HG03378 (cell line): ENCODE data around the gene SLC25A51.
"Not testable (repeated sequence)": the region's sequence is repeated elsewhere in the genome, so short reads cannot be mapped to it uniquely, and the experiment has no call there.

Experiments used
- ATAC-seq: cut with Tn5 transposase; IDR thresholded peaks from one replicate; pipeline ENCODE4 v1.9.1; 2021; ENCODE audit warnings: mild to moderate bottlenecking, moderate library complexity; ENCODE audit not compliant: unreplicated experiment

Gene SLC25A51

DNA sequence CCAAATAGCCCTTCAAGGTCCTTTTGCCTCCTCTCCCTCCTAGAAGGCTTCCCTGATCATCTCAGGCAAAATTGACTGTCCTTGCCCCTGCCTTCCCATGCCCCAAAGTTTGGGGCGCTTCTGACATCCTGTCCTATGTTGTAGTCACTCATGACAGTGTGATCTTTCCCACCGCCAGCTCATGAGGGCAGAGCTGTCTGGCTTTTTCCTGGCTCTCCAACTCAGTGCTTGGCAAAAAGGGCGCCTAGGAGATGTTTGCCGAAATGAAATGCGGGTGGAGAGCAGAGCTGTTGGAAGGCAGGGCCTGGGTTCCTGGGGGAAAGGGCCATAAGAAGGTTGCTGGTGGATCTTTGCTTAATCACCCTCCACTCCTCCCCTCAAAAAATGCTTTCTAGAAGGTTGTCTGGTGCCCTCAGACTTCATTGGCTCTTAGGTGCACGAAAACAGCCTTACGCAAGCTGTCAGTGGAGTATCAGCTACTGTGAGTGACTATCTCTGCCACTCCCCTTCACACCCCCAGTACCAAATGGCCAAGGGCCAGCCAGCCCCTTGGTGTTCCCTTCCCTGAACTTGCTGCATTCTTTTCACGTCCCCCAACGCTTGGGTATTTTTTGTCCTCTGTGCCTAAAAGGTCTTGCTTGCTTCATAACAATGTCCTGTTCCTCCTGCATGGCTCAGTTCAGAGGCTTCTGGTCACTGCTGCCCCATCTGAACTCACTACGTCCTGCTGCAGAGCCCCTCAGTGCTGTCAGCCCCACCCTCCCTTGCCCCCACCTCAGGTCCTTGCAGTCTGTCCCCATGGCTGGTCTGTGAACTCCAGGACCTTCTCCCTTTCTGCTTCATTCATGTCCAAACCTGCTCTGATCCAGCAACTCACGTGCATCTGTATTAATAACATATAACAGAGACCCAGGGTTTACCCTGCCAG lies 2.6 kb upstream of the SLC25A51 start:
- no peak for ATAC-seq

DNA sequence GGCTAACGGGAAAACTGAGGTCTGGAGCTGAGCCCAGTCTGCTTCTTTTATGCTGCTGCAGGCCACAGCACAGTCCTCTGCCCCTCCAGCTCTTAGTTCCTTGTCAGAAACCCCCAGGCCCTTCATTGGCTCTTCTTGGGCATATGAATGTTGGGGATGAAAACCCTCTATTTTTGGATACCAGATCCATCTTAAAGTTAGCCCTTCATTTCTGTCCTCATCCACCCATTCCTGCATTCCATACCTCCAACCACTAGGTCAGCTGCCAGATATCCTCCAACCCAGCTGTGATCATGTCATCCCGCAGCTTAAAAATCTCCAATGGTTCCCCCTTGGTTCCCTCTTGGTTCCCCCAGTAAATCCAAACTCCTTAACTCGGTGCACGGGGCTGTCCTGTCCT lies 1.8 kb upstream of the SLC25A51 start:
- no peak for ATAC-seq

DNA sequence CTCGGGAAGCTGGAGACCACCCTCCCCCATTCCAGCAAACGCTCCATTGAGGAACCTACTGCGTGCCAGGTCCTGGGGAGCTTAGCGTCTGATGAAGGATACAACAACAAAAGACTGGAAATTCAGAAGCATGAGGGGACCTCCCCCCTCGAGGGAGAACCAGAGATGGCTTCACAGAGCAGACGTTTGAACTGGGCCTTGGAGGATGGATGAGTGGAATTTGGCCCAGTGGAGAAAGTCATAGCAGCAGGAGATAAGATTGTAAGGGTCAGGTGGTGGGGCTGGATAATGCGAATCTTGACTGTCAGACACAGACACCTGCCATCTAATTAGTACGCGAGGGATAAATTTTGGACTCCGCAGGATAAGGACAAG lies 1.2 kb upstream of the SLC25A51 start:
- ATAC-seq: no peak

DNA sequence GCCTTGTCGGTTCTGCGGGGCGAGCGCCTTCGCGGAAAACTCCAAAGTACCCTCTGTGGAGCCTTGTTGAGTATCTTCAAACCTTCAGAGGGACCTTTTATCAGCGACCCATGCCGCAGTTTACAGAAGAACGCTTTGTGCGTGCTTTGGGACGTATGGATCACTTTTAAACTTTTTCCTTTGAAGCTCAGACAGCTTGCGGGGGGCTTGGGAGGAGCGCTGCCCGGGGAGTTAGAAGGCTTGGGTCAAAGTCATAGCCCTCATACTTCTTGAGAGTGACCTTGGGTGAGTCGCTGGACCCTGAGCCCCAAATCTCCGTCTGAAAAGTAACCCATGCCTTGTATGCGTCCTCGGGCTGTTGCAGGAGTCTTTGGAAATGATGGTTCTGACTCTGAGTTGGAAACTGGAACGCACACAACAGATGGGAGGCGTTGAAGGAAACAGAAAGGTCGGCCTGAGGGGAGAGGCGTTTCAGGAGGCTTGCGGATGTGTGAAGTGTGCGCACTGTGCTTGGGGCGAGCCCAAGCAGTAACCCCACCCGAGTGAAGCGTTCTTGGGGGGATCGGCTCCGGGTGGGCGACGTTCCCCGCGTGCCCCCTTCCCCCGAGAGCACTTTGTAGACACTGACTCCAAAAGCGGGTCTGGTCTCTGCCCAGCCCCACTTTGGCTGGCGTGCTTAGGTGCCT lies 661 bp upstream of the SLC25A51 start:
- ATAC-seq: no peak

DNA sequence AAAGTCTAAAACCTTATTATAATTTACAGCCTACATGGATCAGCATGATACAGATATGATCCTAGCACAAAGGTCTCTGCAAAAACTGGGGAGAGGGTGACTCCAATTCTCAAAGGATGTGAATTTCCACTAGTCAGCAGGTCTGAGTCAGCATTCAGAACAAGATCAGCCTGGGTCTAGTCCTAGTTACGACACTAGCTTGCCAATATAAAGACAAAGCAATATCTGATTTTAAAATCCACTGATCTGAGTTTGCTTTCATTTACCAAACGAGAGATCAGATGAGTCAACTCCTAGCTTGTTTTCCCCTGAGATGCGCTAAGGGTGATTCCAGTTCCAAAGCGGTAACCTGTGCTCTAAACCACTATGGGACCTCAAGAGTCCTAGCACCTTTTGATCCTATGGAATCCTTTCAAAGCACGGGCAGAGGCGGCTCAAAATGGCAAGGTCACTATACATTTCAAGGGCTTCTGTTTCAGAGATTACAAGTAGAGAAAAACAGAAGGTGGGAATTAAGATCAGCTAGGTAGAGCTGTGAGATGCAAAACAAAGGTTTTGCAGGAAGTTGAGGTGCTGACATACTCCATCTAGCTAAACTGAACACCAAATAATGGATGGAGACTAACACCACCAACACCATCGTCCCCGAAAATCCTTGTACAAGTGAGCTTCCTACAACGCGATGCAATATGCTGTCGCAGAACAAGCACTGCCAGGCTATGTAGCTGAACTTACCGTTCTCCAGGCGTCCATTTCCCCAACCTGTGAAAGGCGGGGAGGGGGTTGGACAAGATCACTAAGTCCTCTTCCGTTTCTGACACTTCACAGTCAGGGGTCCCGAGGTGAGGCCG lies 906 bp downstream of the SLC25A51 start:
- ATAC-seq: peak; percentile 4

DNA sequence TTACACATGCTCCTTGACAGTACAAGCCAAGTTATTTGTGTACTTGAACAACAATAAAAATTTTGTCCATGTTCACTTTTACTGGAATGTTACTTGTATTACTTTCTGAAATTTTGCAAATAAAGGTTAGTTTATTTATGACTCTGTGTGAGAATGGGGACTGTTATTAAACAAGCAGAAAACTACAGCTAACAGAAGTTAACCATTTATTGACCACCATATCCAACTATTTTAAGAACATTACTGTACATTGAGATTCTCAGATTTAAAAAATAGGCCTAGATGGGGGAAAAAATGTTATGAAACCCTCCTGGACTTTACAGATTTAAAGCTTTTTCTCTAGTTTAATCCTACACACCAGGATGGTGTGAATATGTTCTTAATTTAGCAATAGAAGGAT lies 1.8 kb downstream of the SLC25A51 start:
- no peak for ATAC-seq

DNA sequence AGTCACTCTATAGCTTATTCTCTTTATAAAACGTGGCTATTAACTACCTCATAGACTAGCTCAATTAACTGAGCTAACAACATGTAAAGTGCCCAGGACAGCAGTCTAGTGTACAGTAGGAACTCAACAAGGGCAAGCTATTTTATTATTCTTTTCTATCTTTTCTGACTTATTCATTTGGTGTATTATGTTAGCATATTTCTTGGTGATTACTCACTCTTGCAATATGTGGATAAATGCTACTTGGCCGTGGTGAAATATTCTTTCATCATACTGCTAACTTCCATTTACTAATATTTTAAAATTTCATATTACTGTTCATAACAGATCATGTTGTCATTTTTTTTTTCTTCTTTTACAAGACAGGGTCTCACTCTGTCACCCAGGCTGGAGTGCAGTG lies 4.9 kb downstream of the SLC25A51 start:
- no peak for ATAC-seq

DNA sequence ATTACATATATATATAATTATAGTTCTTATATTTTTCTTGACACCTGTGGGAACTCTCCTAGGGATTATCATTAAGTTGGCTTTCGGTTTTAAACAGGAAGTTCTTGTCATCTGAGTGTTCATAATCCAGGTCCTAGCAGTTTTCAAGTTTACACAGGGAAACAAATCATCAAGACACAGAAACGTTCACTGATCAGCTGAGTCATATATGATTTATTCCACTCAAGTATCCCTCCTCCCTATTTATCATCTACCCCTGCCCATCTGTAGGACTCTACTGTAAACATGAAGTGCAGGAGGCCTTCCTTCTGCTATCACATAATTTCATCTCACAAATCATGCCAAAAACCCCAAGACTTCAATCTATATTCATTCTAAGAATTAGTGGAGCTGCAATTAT lies 6.3 kb downstream of the SLC25A51 start:
- ATAC-seq: no peak

DNA sequence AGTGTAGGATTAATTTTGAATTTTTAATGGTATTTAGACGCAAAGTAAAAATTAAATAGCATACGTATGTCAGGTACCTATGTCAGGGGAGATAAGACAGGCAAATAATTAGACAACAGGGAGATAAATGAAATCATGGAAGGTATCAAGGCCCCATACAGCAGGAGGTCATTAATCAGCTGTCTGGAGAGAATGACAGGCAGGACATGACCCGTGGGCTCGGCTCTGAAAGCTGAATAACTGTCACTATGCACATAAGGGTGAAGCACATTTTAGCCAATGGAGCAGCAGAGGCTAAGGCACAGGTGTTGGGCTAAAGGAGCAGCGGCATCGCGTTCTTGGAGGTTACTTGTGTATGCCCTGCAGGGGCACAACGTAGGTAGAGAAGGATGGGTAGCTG lies 11.9 kb downstream of the SLC25A51 start:
- ATAC-seq: no peak

DNA sequence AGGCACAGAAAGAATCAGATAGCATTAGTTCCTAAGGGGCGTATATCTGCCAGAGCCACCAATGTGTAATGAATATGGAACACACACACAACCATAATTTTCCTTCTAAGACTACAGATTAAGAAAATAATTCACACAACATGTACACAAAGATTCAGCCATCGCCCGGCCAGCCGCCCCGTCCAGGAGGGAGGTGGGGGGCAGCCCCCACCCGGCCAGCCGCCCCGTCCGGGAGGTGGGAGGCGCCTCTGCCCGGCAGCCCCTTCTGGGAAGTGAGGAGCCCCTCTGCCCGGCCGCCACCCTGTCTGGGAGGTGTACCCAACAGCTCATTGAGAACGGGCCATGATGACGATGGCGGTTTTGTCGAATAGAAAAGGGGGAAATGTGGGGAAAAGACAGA lies 12.9 kb downstream of the SLC25A51 start:
- not testable (repeated sequence) for ATAC-seq

DNA sequence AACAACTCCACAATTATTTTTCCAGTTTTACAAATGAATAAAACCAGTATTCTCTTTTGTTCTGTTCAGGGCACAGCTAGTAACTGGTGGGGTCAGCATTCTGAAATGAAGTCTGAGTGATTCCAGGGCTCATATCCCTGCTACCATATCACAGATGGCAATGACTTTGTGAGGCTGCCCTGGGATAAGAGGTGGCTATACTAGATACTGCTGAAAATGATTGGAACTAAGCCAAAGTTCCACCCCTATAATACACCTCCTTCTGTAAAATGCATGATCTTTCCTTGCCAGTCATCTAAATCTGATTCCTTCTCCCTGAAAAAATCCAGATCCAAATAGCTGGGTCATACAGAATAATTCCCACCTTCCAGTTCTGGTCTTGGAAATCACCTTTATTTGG lies 14.4 kb downstream of the SLC25A51 start:
- ATAC-seq: no peak

DNA sequence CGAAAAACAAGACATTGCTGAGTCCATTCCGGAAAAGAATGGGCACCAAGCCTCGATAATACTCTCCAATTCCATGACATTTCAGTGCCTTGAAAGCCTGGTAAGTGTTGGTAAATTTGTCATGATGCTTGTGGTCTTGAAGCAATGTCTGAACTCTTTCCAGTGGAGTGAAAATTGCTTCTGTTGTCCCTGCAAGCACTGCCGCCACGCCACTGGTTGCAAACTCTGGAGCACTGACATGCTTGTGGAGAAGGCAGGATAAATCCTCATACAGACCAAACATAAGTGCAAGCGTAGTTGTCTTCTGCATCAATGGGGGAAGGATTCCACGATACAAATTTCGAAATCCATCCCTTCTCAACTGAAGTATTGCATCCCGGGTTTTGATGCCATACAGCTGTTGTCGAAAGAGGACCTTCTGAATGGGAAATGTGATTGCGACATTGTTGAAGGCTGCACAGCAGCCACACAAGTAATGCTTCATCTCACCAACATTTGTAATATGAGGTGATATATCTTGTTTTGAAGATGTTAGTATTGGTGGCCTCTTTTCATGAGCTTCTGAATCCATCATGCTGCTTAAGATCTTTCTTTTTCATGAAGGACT lies 15.8 kb downstream of the SLC25A51 start:
- ATAC-seq: not testable (repeated sequence)

DNA sequence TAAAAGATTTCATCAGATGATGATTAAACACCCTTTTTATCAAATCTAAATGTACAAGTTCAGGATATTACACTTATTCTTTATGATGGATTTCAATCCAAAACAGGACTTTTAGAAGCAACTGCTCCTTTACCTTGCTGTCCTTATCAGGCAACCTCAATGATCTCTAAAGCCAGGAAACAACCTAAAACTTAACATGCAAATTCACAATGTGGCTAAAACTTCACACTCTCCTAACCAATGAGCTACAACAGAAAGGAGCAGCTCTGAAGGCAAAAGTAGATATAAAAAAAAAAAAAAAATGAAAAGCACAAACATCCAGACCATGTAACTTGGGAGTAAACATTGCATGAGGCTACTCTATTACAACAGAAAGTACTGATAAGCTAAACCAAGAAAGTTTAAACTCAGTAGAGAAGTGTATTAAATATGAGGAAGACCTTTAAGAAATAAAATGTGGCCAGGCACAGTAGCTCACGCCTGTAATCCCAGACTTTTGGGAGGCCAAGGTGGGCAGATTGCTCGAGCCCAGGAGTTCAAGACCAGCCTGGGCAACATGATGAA lies 22.9 kb downstream of the SLC25A51 start:
- no peak for ATAC-seq

DNA sequence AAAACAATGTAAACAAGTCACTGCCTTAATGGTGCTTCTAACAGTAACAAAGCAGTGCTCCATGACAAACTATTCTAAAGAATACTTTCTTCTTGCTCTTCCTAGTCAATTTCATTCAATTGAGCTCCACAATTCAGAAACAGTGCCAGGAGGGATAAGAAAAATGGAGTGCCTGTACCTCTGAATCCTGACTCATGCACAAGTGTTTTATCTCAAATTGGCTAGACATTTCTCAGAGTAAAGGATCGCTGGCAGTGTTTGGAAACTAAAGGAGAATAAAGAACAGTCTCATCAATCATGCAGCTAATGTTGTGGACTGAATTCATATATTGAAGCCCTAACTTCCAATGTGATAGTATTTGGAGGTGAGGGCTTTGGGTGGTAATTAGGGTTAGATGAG lies 27.6 kb downstream of the SLC25A51 start:
- ATAC-seq: no peak

DNA sequence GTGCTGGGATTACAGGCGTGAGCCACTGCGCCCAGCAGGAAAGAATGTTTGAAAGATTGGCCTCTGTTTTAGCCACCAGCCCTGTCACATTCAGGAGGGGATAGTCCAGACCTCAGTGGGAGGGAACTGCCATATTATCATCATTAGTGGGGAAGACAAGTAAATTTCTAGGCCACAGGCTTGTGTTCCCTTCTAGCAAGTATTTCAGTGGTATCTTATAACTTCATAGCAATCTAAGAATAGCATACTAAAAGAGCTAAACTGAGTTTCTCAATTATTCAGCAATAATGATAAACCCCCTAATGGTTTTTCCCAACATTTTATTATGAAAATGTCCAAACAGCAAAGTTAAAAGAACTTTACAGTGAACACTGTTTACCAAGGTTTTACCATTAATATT lies 30.0 kb downstream of the SLC25A51 start:
- ATAC-seq: no peak

DNA sequence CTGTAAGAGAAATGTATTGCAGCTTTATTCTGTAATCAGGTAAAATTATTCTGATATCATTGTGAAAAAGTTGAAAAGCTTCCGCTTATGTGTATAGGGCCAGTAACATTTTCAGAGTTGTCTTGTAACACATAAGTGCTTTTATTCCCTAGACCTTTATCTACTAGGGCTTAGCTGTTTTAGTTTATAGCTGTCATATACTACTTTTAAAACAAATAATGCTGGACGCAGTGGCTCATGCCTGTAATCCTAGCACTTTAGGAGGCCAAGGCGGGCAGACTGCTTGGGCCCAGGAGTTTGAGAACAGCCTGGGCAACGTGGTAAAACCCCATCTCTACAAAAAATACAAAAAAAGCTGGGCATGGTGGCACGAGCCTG lies 33.1 kb downstream of the SLC25A51 start:
- no peak for ATAC-seq

DNA sequence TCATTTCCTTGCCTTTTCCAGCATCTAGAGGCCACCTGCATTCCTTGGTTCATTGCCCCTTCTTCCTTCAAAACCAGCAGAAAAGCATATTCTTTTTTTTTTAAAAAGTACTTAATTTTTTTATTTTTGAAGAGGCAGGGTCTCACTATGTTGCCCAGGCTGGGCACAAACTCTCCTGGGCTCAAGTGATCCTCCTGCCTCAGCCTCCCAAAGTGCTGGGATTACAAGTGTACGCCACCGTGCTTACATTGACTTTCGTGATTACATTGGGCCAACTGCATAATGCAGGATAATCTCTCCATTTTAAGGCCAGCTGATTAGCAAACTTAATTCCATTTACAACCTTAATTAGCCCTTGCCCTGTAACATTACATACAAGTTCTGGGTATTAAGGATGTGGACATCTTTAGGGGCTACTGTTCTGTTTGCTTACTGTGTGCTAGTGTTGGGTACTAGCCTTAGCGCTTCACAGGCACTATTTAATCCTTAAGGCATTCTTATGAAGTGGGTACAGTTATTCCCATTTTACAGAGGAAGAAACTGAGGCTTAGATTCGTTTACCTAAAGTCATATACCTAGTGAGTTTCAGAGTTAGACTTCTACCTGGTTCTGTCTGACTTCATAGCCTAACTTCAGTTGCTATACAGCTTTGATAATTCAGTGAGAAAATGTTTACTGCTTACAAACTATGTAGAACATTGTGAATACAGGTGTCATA lies 33.7 kb downstream of the SLC25A51 start:
- no peak for ATAC-seq

DNA sequence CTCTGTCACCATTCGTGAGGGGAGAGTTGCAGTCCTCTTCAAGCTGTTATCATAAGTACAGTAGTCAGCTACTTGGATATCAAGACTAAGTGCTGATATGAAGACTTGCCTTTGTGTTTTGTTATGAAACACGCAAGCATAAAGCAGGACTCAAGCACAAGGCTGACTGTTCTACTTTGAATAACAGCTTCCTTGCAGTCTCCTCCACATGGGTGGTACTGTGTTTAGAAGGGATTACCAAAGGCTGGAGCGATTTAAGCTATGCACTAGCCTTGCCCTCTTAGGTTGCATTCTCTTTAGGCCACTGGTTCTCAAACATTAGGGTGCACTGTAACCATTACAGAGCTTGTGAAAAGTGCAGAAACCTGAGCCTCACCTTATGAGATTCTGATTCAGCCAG lies 41.4 kb downstream of the SLC25A51 start:
- no peak for ATAC-seq

DNA sequence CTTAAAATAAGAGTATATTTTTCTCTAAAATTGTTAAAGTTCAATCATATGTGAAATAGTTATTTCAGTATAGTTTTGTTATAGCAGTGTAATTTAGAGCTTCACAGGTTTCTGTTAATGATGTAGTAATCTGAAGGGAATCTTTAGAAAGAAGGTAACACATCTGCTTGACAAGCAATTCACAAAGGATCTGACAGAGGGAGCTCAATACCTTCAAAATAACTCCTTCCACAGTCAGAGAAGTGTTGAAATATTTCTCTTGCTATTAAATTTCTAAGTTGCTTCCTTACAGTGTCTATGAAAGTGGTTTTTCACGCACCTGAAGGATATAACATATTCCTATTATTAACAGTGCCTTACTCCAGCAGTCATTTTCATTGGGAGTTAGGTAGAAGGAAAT lies 44.9 kb downstream of the SLC25A51 start:
- ATAC-seq: no peak

DNA sequence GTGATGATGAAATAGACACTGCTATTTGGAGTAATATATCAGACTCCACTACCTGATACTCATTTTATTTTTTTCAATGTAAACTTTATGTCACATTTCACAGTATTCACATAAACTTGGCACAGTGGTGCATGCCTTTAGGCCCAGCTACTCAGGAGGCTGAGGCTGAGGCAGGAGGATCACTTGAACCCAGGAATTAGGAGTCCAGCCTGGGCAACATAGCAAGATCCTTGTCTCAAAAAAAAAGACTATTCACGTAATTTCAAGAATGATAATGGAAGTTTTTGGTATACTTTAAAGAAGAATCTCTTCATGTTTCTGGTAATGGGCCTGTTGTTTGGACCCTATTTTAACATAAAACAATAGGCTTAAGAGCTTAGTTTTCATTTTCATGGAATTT lies 47.4 kb downstream of the SLC25A51 start:
- ATAC-seq: no peak
